ENCODE measurements around the gene JARID2. TPM values are rescaled to one million over a fixed set of nuclear protein-coding genes. Genes with fewer than 3 reads are reported as not detected.

JARID2 gene
- total and polyA plus RNA-seq, 2 of the 8 experiments (the other 6 are each of a cell fraction or from before 2014, with no cell fraction given) = 60.1 to 239 TPM

DNA sequence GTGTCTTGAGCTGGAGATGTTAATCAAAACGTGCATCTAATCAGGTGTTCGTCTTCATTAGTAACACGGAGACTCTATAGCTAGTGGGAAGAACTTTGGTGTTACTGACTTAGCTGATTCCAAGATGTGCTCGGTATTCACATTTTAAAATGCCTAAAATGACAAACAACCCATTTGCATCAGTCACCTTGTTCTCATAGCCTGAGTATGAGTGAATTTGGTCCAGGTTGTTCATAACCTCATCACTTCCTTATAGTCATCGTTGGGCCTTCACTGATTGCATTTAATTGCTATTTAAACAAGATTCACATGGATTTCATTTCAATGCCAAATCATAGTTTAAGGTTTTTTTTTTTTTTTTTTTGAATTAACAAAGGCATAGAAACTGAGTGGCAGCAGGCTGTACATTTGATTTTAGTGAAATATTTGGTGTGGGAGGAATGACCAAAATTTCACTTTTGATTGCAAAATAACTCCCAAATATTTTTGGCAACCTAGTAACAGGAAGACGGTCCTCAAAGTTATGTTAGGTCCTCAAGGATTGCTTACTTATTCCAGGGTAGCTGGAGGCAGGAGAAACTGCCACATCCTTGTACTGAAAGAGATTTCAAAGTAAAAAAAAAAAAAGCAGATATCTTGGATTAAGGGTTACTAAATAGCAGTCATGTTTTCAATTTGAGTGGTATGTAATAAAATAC is 104.7 kb downstream of the JARID2 start (continued):
- TF ChIP-seq, protein P1, sequence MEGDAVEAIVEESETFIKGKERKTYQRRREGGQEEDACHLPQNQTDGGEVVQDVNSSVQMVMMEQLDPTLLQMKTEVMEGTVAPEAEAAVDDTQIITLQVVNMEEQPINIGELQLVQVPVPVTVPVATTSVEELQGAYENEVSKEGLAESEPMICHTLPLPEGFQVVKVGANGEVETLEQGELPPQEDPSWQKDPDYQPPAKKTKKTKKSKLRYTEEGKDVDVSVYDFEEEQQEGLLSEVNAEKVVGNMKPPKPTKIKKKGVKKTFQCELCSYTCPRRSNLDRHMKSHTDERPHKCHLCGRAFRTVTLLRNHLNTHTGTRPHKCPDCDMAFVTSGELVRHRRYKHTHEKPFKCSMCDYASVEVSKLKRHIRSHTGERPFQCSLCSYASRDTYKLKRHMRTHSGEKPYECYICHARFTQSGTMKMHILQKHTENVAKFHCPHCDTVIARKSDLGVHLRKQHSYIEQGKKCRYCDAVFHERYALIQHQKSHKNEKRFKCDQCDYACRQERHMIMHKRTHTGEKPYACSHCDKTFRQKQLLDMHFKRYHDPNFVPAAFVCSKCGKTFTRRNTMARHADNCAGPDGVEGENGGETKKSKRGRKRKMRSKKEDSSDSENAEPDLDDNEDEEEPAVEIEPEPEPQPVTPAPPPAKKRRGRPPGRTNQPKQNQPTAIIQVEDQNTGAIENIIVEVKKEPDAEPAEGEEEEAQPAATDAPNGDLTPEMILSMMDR (IDR thresholded peaks at IDR 0.05; ENCODE audit: control extremely low read depth in 1 of 3, insufficient read depth in 1 of 3, low read depth in 1 of 3, low read length in 3 of 3) = no peak
- TF ChIP-seq RNF2 (IDR thresholded peaks at IDR 0.05; ENCODE audit: borderline replicate concordance, low read depth, low read length, missing control alignments, poor library complexity, severe bottlenecking) = no peak
